Body of pancreas (tissue), 4 donors: ENCODE data around the gene EXTL1. TPM values are rescaled to one million over a fixed set of nuclear protein-coding genes. Genes with fewer than 3 reads are reported as not detected.

Source experiments
- ATAC-seq: fragments of 150-250 bp; one replicate; pipeline ENCODE4 v1.9.1; 2016
- DNase-seq, 4 donors: peaks; one replicate each; pipeline ENCODE4 v3.0.0-alpha.2; 2019
- H3K27ac ChIP-seq, 4 donors: fragments of 200-600 bp; sonication (generic); 1 replicate in 3 of 4; 2 replicates in 1 of 4; pipeline versions ENCODE4 v1.5.1 to v1.6.1; 2016 to 2019; ENCODE audit warnings: mild to moderate bottlenecking in 1 of 4, mixed read lengths in 1 of 4, moderate library complexity in 1 of 4
- H3K27me3 ChIP-seq, 2 donors: fragments of 200-600 bp; sonication (generic); one replicate each; pipeline ENCODE4 v1.6.0; 2016; ENCODE audit warnings: mild to moderate bottlenecking in 1 of 2
- H3K36me3 ChIP-seq, 2 donors: fragments of 200-600 bp; sonication (generic); replicated peaks in 1 of 2; 2 replicates each; pipeline ENCODE4 v1.5.1; 2016; ENCODE audit warnings: low read depth in 2 of 2; ENCODE audit not compliant: insufficient read depth in 1 of 2
- H3K4me1 ChIP-seq: fragments of 200-600 bp; sonication (generic); one replicate; pipeline ENCODE4 v1.6.0; 2016
- H3K4me3 ChIP-seq, 2 donors: fragments of 200-600 bp; sonication (generic); 1 replicate in 1 of 2; 2 replicates in 1 of 2; pipeline ENCODE4 v1.5.1; 2016 to 2019
- H3K9me3 ChIP-seq, 3 donors: fragments of 200-600 bp; sonication (generic); 1 replicate in 2 of 3; 2 replicates in 1 of 3; pipeline ENCODE4 v1.5.1; 2016
- POLR2A ChIP-seq, 3 donors: fragments of 450-650 bp; IDR thresholded peaks; one replicate each; pipeline ENCODE4 v1.6.1; 2016; ENCODE audit warnings: antibody characterized with exemption in 3 of 3, mild to moderate bottlenecking in 2 of 3
- WGBS, 2 donors: methylation state at CpG; one replicate each; pipeline ENCODE4 v1.1.5; 2017; 5-methylcytosine and 5-hydroxymethylcytosine counted together
- intact Hi-C: fragments of 100-400 bp; cut with DNase I; formaldehyde crosslinking; loops from one replicate; pipeline ENCODE4 v1.15.1; 2023
- total RNA-seq, 2 donors: library from RNA; depleted of rRNA; stranded (reverse); fragments of >200 nt; gene quantifications; one replicate each; pipeline ENCODE4 v1.1.0, GENCODE V29; 2016
- TF ChIP-seq, protein P1 (sequence below), 7 experiments: fragments of 450-650 bp in 4 of 7; fragments of 200-600 bp in 3 of 7; sonication (generic) in 3 of 7; IDR thresholded peaks; one replicate each; pipeline ENCODE4 v1.5.1; 2016 to 2019; ENCODE audit warnings: antibody characterized with exemption in 7 of 7

EXTL1 gene
- total RNA-seq, 2 donors from 2014 or later: not detected

DNA sequence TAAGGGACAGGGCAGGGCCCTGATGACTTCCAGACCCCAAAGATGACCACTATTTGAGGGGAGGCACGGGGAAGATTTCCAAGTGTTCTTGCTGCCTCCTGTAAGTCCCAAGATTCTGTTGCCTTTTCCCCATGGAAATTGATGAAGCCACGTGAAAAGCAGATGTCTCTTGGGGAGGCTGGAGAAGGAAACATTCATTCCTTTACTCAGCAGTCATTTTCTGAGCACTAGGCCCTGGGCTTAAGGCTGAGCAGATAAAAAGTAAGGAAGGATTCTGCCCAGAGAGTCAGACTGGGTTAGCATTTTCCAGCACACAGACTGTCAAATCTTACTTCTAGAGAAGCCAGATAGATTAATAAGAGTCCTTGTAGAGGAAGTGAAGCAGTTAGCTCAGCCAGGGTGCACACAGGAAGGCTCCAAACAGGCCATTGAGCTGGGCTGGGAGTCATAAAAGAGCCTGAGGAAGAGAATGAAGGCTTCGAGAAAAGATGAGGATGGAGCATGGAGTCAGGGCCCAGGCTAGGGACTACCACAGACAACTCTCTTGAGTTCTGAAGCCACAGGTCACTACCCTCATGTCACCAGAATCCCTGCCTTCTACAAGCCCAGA is 10.1 kb downstream of the EXTL1 start:
- WGBS, 2 donors: 80 to 86% methylated on average over 2 to 3 of the region's 3 CpGs
- H3K4me1 ChIP-seq: peaks cover 26% of the 10 kb centered on the region
- H3K4me3 ChIP-seq: no peak overlapping the region
- H3K36me3 ChIP-seq: no peaks in the 10 kb centered on the region
- intact Hi-C loops: no loop called here
- H3K27me3 ChIP-seq: no peaks in the 10 kb centered on the region
- H3K27ac ChIP-seq: no peak overlapping the region
- ATAC-seq (no peak), DNase-seq (no peak)
- TF ChIP-seq POLR2A (IDR thresholded peaks at IDR 0.05): no peak
- TF ChIP-seq, protein P1, sequence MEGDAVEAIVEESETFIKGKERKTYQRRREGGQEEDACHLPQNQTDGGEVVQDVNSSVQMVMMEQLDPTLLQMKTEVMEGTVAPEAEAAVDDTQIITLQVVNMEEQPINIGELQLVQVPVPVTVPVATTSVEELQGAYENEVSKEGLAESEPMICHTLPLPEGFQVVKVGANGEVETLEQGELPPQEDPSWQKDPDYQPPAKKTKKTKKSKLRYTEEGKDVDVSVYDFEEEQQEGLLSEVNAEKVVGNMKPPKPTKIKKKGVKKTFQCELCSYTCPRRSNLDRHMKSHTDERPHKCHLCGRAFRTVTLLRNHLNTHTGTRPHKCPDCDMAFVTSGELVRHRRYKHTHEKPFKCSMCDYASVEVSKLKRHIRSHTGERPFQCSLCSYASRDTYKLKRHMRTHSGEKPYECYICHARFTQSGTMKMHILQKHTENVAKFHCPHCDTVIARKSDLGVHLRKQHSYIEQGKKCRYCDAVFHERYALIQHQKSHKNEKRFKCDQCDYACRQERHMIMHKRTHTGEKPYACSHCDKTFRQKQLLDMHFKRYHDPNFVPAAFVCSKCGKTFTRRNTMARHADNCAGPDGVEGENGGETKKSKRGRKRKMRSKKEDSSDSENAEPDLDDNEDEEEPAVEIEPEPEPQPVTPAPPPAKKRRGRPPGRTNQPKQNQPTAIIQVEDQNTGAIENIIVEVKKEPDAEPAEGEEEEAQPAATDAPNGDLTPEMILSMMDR (IDR thresholded peaks at IDR 0.05): no peak
- no peaks in the 10 kb centered on the region for H3K9me3 ChIP-seq

DNA sequence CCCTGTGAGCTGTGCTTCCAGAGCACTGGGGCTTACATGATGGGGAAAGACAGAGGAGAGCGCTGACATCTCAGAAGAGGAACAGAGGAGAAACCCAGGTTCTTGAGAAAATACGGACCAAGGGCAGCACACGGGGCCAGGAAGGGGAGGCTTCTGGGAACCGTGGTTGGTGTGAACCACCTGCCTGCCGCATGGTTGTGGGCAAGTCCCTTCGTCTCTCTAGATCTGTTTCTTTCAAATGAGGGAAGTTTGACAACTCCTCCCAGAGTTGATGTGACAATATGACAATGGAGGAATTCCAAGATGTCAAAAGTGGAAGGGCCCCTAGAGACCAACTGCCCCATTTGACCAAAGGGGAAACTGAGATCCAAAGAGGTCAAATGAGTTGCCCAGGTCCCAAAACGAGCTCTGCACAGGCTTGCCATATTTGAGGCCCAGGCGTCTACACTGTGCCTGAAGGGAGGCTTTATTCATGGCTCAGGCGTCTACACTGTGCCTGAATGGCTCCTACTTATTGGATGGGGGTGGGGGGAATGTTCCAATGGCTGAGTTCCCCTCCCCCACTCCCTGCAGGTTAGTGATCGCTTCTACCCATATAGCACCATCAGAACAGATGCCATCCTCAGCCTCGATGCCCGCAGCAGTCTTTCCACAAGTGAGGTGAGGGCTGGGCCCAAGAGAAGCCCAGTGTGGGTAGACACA is 11.2 kb downstream of the EXTL1 start:
- H3K27me3 ChIP-seq: no peaks in the 10 kb centered on the region
- 78 to 89% methylated on average over 12 of the region's 12 CpGs for WGBS, 2 donors
- no peak overlapping the region for H3K4me3 ChIP-seq
- TF ChIP-seq, protein P1 (IDR thresholded peaks at IDR 0.05): no peak
- TF ChIP-seq POLR2A (IDR thresholded peaks at IDR 0.05): no peak
- no peaks in the 10 kb centered on the region for H3K36me3 ChIP-seq
- intact Hi-C loops: no loop called here
- H3K9me3 ChIP-seq: no peaks in the 10 kb centered on the region
- no peak for DNase-seq
- no peak overlapping the region for H3K27ac ChIP-seq
- ATAC-seq: no peak
- H3K4me1 ChIP-seq: peaks cover 37% of the 10 kb centered on the region

GRCh38 chr1:26034504-26035202 is 13.1 kb downstream of the EXTL1 start:
- TF ChIP-seq, protein P1 (IDR thresholded peaks at IDR 0.05): no peak
- no peak for TF ChIP-seq POLR2A (IDR thresholded peaks at IDR 0.05)
- H3K27ac ChIP-seq: peak overlapping the region; percentile 93 to 99 (median 96)
- DNase-seq: peak in 1 of 4 donors; percentile 22
- H3K4me1 ChIP-seq: peaks cover 55% of the 10 kb centered on the region
- ATAC-seq: no peak
- WGBS, 2 donors: 11 to 21% methylated on average over 11 to 15 of the region's 15 CpGs
- H3K27me3 ChIP-seq: no peaks in the 10 kb centered on the region
- no peaks in the 10 kb centered on the region for H3K9me3 ChIP-seq
- intact Hi-C loops: no loop called here
- peak overlapping the region; percentile 19 to 25 for H3K4me3 ChIP-seq
- no peaks in the 10 kb centered on the region for H3K36me3 ChIP-seq

DNA sequence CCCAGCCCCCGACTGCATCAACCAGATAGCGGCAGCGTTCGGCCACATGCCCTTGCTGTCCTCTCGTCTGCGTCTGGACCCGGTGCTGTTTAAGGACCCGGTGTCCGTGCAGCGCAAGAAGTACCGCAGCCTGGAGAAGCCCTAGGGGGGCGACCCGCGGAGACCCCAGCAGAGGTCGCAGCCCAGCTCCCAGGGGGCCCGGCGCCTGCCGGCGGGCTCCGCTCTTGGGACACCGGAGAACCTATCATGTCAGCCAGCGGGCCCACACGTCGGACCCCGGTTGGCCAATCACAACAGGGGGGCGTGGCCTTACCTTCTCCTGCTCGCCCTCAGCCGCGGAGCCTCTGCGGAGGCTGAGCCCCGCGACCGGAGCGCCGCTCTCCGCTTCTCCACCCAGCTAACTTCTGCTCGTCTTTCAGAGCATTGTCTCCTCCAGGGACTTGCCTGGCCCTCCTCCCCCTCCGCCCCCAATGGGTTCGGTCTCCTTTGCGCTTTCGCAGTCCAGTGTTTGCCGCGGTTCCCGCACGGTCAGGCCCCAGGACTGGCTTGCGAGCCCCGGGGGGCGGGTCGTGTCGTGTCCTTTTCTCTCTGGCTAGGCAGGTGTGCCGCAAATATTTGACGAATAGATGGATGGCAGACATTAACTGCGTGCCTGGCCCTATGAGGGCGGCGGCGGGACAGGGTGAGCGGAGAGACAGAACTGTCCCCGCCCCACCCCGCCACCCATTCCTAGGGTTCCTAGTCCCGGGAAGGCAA is 13.8 kb downstream of the EXTL1 start:
- Histone ChIP-seq H3K9me3 (no peaks in the 10 kb centered on the region), H3K36me3 (no peaks in the 10 kb centered on the region), H3K4me3 (peak overlapping the region; percentile 19 to 25), H3K27me3 (no peaks in the 10 kb centered on the region), H3K27ac (peak overlapping the region; percentile 93 to 99 (median 96)), H3K4me1 (peaks cover 62% of the 10 kb centered on the region)
- DNase-seq (peak; percentile 96 to 99 (median 98)), ATAC-seq (peak; percentile 69)
- intact Hi-C loops: no loop called here
- TF ChIP-seq, protein P1 (IDR thresholded peaks at IDR 0.05): peak in 2 of 7 experiments; percentile 13 to 36
- peak; percentile 99 for TF ChIP-seq POLR2A (IDR thresholded peaks at IDR 0.05)
- 0 to 1% methylated on average over 24 to 50 of the region's 60 CpGs for WGBS, 2 donors
